ENCODE results near the gene CAV1.

Gene CAV1

GRCh38 chr7:116538138-116538537 is 13.3 kb downstream of the CAV1 start:
- DNase-seq = no peak
- Histone ChIP-seq H3K4me3 (ENCODE audit: low read depth, low read length) (no peak overlapping the region), H3K27me3 (replicated peaks) (no peaks in the 10 kb centered on the region), H3K36me3 (replicated peaks) (peaks cover 51% of the 10 kb centered on the region), H3K27ac (no peak overlapping the region)
- TF ChIP-seq CTCF (IDR thresholded peaks at IDR 0.05; ENCODE audit: low read depth, low read length, missing control alignments) = no peak
- in situ Hi-C loops (cut with HindIII; ENCODE audit: low pct_ligation_motif_present, low sequenced_read_pairs) = no loop called here

- no peak for DNase-seq
- no peaks in the 10 kb centered on the region for H3K27me3 ChIP-seq (replicated peaks)
- no peak for TF ChIP-seq CTCF (IDR thresholded peaks at IDR 0.05; ENCODE audit: low read depth, low read length, missing control alignments)
- no peak overlapping the region for H3K4me3 ChIP-seq (ENCODE audit: low read depth, low read length)
- in situ Hi-C loops (cut with HindIII; ENCODE audit: low pct_ligation_motif_present, low sequenced_read_pairs) = no loop called here
- H3K36me3 ChIP-seq (replicated peaks) = peaks cover 49% of the 10 kb centered on the region
- H3K27ac ChIP-seq = no peak overlapping the region
Observed at GRCh38 chr7:116539879-116540278, 15.0 kb downstream of the CAV1 start.

- no peak for TF ChIP-seq CTCF (IDR thresholded peaks at IDR 0.05; ENCODE audit: low read depth, low read length, missing control alignments)
- Histone ChIP-seq H3K36me3 (replicated peaks) (peaks cover 48% of the 10 kb centered on the region), H3K27me3 (replicated peaks) (no peaks in the 10 kb centered on the region), H3K4me3 (ENCODE audit: low read depth, low read length) (no peak overlapping the region), H3K27ac (no peak overlapping the region)
- in situ Hi-C loops (cut with HindIII; ENCODE audit: low pct_ligation_motif_present, low sequenced_read_pairs) = no loop called here
- DNase-seq = no peak
Observed at GRCh38 chr7:116540743-116541142, 15.9 kb downstream of the CAV1 start.

- Histone ChIP-seq H3K36me3 (replicated peaks) (peaks cover 44% of the 10 kb centered on the region), H3K27ac (peak overlapping the region; percentile 71), H3K4me3 (ENCODE audit: low read depth, low read length) (no peak overlapping the region), H3K27me3 (replicated peaks) (no peaks in the 10 kb centered on the region)
- no peak for TF ChIP-seq CTCF (IDR thresholded peaks at IDR 0.05; ENCODE audit: low read depth, low read length, missing control alignments)
- DNase-seq = no peak
- in situ Hi-C loops (cut with HindIII; ENCODE audit: low pct_ligation_motif_present, low sequenced_read_pairs) = no loop called here
Observed at GRCh38 chr7:116541951-116542350, 17.1 kb downstream of the CAV1 start.

- peak; percentile 47 for DNase-seq
- in situ Hi-C loops (cut with HindIII; ENCODE audit: low pct_ligation_motif_present, low sequenced_read_pairs) = no loop called here
- Histone ChIP-seq H3K27ac (peak overlapping the region; percentile 71), H3K36me3 (replicated peaks) (peaks cover 40% of the 10 kb centered on the region), H3K4me3 (ENCODE audit: low read depth, low read length) (no peak overlapping the region), H3K27me3 (replicated peaks) (no peaks in the 10 kb centered on the region)
- TF ChIP-seq CTCF (IDR thresholded peaks at IDR 0.05; ENCODE audit: low read depth, low read length, missing control alignments) = no peak
Observed at GRCh38 chr7:116542618-116543017, 17.8 kb downstream of the CAV1 start.

GRCh38 chr7:116543664-116544063 is 18.8 kb downstream of the CAV1 start:
- H3K36me3 ChIP-seq (replicated peaks) = peaks cover 43% of the 10 kb centered on the region
- TF ChIP-seq CTCF (IDR thresholded peaks at IDR 0.05; ENCODE audit: low read depth, low read length, missing control alignments) = no peak
- in situ Hi-C loops (cut with HindIII; ENCODE audit: low pct_ligation_motif_present, low sequenced_read_pairs) = no loop called here
- no peaks in the 10 kb centered on the region for H3K27me3 ChIP-seq (replicated peaks)
- H3K27ac ChIP-seq = peak overlapping the region; percentile 71
- no peak for DNase-seq
- no peak overlapping the region for H3K4me3 ChIP-seq (ENCODE audit: low read depth, low read length)

All from brain microvascular endothelial cell (primary cell).